ENCODE measurements around the gene GGA3.

- TF ChIP-seq EP300 (IDR thresholded peaks at IDR 0.05) (no peak), CTCF (IDR thresholded peaks at IDR 0.05) (no peak), POLR2A (IDR thresholded peaks at IDR 0.05; ENCODE audit: low read depth) (no peak), POLR2AphosphoS5 (IDR thresholded peaks at IDR 0.05) (no peak)
Measured at GRCh38 chr17:75287221-75287620, 25.8 kb upstream of the GGA3 start.

All from esophagus muscularis mucosa (tissue), 4 donors.